Measurements from ENCODE around the gene COX7B.

The COX7B gene

GRCh38 chrX:77945910-77946545, 46.8 kb downstream of the COX7B start:
- no peak for DNase-seq (ENCODE audit: low spot score)

- DNase-seq (ENCODE audit: low spot score) = no peak
These were observed 47.3 kb downstream of the COX7B start for GRCh38 chrX:77946571-77946970.

- no peak for DNase-seq (ENCODE audit: low spot score)
These were observed 50.6 kb downstream of the COX7B start for GRCh38 chrX:77949840-77950239.

GRCh38 chrX:77952173-77952572, 52.9 kb downstream of the COX7B start:
- no peak for DNase-seq (ENCODE audit: low spot score)

- no peak for DNase-seq (ENCODE audit: low spot score)
These were observed 54.0 kb downstream of the COX7B start for GRCh38 chrX:77953302-77953701.

GRCh38 chrX:77953708-77954107, 54.4 kb downstream of the COX7B start:
- no peak for DNase-seq (ENCODE audit: low spot score)

Measured in germinal center (tissue), 1 donor.